Measurements from ENCODE around the gene ZNF200.

DNA sequence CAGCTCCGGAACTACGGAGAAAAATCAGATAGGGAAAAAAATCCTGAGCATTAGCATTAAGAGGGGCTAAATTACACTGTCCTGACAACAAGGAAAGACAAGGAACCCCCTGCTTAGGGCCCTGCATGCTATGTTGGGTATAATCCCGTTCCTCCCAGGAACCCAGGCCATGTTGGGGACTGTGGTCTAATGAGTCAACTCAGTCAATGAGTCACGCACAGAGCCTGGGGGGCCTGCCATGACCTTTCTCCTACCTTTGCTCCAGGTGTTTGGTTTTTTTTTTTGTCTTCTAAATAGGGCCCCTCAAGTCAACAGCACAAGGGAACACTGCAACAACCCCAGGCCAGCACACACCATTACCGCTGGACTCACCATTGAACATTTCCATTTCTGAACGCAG is 8.9 kb upstream of the ZNF200 start:
- TF ChIP-seq, protein P1, sequence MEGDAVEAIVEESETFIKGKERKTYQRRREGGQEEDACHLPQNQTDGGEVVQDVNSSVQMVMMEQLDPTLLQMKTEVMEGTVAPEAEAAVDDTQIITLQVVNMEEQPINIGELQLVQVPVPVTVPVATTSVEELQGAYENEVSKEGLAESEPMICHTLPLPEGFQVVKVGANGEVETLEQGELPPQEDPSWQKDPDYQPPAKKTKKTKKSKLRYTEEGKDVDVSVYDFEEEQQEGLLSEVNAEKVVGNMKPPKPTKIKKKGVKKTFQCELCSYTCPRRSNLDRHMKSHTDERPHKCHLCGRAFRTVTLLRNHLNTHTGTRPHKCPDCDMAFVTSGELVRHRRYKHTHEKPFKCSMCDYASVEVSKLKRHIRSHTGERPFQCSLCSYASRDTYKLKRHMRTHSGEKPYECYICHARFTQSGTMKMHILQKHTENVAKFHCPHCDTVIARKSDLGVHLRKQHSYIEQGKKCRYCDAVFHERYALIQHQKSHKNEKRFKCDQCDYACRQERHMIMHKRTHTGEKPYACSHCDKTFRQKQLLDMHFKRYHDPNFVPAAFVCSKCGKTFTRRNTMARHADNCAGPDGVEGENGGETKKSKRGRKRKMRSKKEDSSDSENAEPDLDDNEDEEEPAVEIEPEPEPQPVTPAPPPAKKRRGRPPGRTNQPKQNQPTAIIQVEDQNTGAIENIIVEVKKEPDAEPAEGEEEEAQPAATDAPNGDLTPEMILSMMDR (IDR thresholded peaks at IDR 0.05), result no peak
- no peak for TF ChIP-seq POLR2A (IDR thresholded peaks at IDR 0.05)

Data from right lobe of liver (tissue), 4 donors.